Lower leg skin (tissue), 3 donors: ENCODE results near the gene CPNE6.

Source experiments
- POLR2A ChIP-seq, 2 donors: fragments of 450-650 bp; IDR thresholded peaks; one replicate each; pipeline ENCODE4 v1.6.1; 2016 to 2017; ENCODE audit warnings: antibody characterized with exemption in 2 of 2, mild to moderate bottlenecking in 1 of 2, moderate library complexity in 1 of 2
- TF ChIP-seq, protein P1 (sequence below), 3 donors: fragments of 450-650 bp; IDR thresholded peaks; one replicate each; pipeline ENCODE4 v1.5.1; 2016; ENCODE audit warnings: antibody characterized with exemption in 3 of 3, mild to moderate bottlenecking in 3 of 3, moderate library complexity in 2 of 3

DNA sequence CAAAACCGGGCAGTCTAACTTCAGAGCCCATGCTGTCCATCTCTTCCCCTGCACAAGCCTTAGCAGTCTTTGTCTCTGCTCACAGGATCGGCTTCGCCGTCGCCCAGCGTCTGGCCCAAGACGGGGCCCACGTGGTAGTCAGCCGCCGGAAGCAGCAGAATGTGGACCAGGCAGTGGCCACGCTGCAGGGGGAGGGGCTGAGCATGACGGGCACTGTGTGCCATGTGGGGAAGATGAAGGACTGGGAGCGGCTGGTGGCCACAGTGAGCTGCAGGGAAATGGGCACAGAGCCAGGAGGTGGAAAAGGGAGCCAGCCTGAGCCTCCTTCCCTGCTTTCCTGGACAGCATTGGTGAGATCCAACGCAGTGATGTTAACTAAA, 33.7 kb upstream of the CPNE6 start:
- TF ChIP-seq, protein P1, sequence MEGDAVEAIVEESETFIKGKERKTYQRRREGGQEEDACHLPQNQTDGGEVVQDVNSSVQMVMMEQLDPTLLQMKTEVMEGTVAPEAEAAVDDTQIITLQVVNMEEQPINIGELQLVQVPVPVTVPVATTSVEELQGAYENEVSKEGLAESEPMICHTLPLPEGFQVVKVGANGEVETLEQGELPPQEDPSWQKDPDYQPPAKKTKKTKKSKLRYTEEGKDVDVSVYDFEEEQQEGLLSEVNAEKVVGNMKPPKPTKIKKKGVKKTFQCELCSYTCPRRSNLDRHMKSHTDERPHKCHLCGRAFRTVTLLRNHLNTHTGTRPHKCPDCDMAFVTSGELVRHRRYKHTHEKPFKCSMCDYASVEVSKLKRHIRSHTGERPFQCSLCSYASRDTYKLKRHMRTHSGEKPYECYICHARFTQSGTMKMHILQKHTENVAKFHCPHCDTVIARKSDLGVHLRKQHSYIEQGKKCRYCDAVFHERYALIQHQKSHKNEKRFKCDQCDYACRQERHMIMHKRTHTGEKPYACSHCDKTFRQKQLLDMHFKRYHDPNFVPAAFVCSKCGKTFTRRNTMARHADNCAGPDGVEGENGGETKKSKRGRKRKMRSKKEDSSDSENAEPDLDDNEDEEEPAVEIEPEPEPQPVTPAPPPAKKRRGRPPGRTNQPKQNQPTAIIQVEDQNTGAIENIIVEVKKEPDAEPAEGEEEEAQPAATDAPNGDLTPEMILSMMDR (IDR thresholded peaks at IDR 0.05): no peak
- TF ChIP-seq POLR2A (IDR thresholded peaks at IDR 0.05): no peak
